Cardiac septum (tissue), 1 donor: ENCODE results near the gene CLASP1. TPM values are rescaled to one million over a fixed set of nuclear protein-coding genes. Genes with fewer than 3 reads are reported as not detected.
"Not testable (repeated sequence)": the region's sequence is repeated elsewhere in the genome, so short reads cannot be mapped to it uniquely, and the experiment has no call there.

Experiments used
- DNase-seq: peaks from one replicate; pipeline ENCODE4 v3.0.0-alpha.2; 2020; ENCODE audit warnings: low spot score
- intact Hi-C: fragments of 100-400 bp; cut with DNase I; formaldehyde crosslinking; loops from one replicate; pipeline ENCODE4 v1.14.0; 2022
- long read RNA-seq: library from polyadenylated mRNA; unstranded; transcript quantifications from one replicate; pipeline ENCODE4 v2.0.0, GENCODE V29; 2021
- total RNA-seq: library from RNA; stranded (reverse); fragmentation: NEBNext Ultra II Directional; extraction: Animal tissue kit (Norgen Biotek cat#: 25700); gene quantifications from one replicate; pipeline ENCODE4 v1.2.1, GENCODE V29; 2021
- donor health status: DM: no; HTN: no; CAD: no.

Gene CLASP1
- total RNA-seq: 66.1 TPM
- long read RNA-seq, partial matches to known transcripts: 12 of 34 reads
- long read RNA-seq, other reads (novel, unspliced or antisense): 22 of 34 reads

- intact Hi-C loops: loop anchor here (5.0 kb wide), 1 partner anchor 47 kb away; no protein-coding TSS in a partner anchor
- DNase-seq: no peak
Measured at GRCh38 chr2:121649149-121649595, at the start of gene CLASP1. Gene CLASP1 (minus strand): TSS chr2:121649462. CDS start chr2:121605895, 43,567 bp downstream.

- intact Hi-C loops: no loop called here
- DNase-seq: no peak
Measured at GRCh38 chr2:121698318-121698930, 49.2 kb upstream of the CLASP1 start.

- intact Hi-C loops: no loop called here
- no peak for DNase-seq
Measured at GRCh38 chr2:121697108-121697631, 47.9 kb upstream of the CLASP1 start.

GRCh38 chr2:121696410-121696930 is 47.2 kb upstream of the CLASP1 start:
- DNase-seq: no peak
- intact Hi-C loops: no loop called here

GRCh38 chr2:121695171-121695451 is 45.8 kb upstream of the CLASP1 start:
- no peak for DNase-seq
- intact Hi-C loops: no loop called here

- DNase-seq: no peak
- intact Hi-C loops: no loop called here
Measured at GRCh38 chr2:121694398-121695170, 45.3 kb upstream of the CLASP1 start.

GRCh38 chr2:121690572-121690971 is 41.3 kb upstream of the CLASP1 start:
- intact Hi-C loops, DNase-seq: not testable (repeated sequence)

GRCh38 chr2:121690095-121690494 is 40.8 kb upstream of the CLASP1 start:
- DNase-seq: no peak
- intact Hi-C loops: no loop called here

GRCh38 chr2:121689356-121689755 is 40.1 kb upstream of the CLASP1 start:
- intact Hi-C loops: no loop called here
- no peak for DNase-seq

- DNase-seq: no peak
- intact Hi-C loops: no loop called here
Measured at GRCh38 chr2:121688820-121689219, 39.6 kb upstream of the CLASP1 start.

- intact Hi-C loops: no loop called here
- DNase-seq: no peak
Measured at GRCh38 chr2:121686902-121687301, 37.6 kb upstream of the CLASP1 start.

GRCh38 chr2:121686218-121686617 is 37.0 kb upstream of the CLASP1 start:
- intact Hi-C loops: no loop called here
- DNase-seq: no peak

- intact Hi-C loops: no loop called here
- DNase-seq: no peak
Measured at GRCh38 chr2:121682396-121683298, 33.4 kb upstream of the CLASP1 start.

GRCh38 chr2:121677855-121678254 is 28.6 kb upstream of the CLASP1 start:
- intact Hi-C loops: no loop called here
- no peak for DNase-seq

GRCh38 chr2:121671621-121672020 is 22.4 kb upstream of the CLASP1 start:
- DNase-seq, intact Hi-C loops: not testable (repeated sequence)

GRCh38 chr2:121670181-121670580 is 20.9 kb upstream of the CLASP1 start:
- intact Hi-C loops: no loop called here
- DNase-seq: no peak

- intact Hi-C loops: no loop called here
Measured at GRCh38 chr2:121667618-121668017, 18.4 kb upstream of the CLASP1 start.

GRCh38 chr2:121666042-121666441 is 16.8 kb upstream of the CLASP1 start:
- intact Hi-C loops: no loop called here
- DNase-seq: no peak

More at GRCh38 chr2:121667618-121668017, 18.4 kb upstream of the CLASP1 start:
- no peak for DNase-seq

- intact Hi-C loops: no loop called here
- no peak for DNase-seq
Measured at GRCh38 chr2:121665504-121665903, 16.2 kb upstream of the CLASP1 start.

GRCh38 chr2:121664713-121665112 is 15.5 kb upstream of the CLASP1 start:
- no peak for DNase-seq
- intact Hi-C loops: no loop called here
